Amniotic stem cell (primary cell): ENCODE results near the gene SOX18.

Source experiments
- DNase-seq: peaks from one replicate; lab custom pipeline; 2025; lab: John Stamatoyannopoulos, UW

Gene SOX18

DNA sequence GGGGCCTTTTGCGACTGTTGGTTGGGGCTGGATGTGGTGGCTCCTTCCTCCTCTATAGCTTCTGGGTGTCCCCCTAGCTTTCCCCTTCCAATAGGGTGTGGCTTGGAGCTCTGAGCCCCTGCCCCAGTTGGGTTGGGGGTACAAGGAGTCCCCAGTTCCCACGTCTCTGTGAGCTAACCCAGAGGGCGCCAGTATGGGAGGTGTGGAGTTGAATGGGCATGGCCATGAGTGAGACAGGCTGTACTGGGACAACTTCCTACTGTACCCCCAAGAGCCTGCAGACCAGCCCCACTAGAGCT, 12.3 kb downstream of the SOX18 start:
- no peak for DNase-seq

DNA sequence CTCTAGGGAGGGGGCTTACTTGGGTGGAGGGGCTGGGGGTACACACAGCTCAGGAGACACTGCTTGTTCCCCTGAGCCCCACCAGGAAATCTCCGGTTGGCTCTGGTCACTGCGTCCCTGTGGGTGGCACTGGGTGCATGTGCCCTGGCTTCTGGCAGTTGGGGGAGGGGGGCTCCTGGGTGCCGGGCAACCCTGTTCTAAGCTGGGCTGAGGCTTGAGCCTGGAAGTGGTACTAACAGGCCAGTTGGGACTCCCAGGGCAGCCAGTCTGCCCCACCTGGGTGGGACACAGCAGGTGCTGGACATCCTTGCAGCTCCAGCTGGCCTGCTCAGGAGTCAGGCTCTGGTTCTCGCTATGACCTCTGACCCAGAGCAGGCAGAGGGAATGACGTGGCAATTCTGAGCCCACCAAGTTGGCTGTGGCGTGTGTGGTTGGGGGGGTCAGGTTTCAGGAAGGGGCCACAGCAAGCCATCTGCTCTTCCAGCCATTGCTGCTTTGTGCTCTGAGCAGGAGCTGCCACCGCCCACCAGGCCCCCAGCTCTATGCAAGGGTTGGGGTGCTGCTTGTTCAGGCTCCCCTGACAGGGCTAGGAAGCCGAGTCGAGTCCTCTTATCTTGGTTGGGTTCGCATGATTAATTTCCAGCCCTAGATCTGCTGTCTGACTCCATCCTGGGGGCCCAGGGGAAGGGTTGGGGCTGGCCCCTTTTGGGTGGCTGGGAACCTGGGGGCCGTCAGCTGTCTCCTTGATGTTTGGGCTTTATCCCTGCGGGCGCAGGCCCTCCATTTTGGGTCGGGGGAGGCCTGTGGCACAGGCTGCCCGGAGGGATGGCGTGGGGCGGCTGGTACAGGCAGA, 12.9 kb downstream of the SOX18 start:
- DNase-seq, result no peak

- DNase-seq, result no peak
Measured at GRCh38 chr20:64035933-64036345, 13.5 kb downstream of the SOX18 start, which contains the start of gene C20orf204. Gene C20orf204 (plus strand): TSS chr20:64036182. CDS start chr20:64036324, 142 bp downstream.

DNA sequence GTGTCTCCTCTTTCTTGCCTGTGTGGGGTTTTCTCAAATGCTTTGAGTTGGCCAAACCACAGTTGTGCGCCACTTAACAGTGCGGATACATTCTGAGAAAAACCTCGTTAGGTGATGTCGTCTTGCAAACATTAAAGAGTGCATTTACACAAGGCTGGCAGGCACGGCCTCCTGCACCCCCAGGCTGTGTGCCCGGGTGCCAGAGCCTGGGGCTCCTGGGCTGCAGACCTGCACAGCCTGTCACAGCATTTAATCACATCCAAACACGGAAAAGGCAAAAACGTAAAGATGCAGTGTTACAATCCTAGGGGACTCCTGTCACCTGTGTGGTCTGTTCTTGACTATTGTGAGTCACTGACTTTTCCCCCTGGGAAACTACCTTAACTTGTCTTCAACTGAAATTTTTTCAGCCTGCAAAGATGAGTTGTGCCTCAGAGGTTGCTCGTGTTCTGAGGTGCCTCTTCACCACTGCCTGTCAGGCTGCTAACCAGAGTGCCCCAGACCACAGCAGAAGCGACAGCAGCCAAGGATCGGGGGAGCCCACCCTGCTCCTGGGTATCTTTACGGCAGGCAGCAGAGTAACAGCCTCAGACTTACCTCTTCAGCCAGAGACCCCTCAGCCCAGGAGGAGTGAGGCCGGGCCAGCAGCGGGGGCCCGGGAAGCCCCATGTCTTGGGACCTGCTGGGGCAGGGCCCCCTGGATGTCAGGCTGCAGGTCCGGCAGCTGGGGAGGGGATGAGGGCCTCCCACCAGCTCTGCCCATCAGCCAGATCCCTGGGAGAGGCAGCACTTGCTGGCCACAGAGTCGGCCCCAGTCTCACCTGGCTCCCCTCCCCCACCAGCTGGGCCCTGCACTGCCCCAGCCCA, 14.1 kb downstream of the SOX18 start:
- no peak for DNase-seq

DNA sequence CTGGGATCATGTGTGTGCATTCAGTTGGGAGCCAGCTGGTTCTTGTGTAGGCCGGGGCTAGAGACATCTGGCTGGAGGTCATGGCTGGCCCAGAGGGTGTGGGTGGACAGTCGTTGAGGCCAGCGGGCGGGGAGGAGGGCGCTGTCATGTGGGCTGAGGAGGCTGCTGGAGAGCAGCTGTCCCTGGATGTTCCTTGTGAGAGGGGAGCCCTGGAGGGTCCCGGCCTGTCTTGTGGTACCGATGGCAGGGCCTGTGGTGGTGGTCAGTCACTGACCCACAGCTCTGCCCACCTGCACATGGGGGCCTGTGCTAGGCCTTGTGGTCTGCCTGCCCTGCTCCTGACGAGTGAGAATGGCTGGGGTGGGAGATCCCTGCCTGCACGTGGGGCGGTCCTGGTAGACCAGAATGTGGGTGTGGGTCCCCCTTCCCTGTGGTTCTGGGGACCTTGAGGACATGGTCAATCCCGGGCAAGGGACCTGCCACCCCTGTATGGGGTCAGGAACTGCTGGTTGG, 15.4 kb downstream of the SOX18 start:
- no peak for DNase-seq

DNA sequence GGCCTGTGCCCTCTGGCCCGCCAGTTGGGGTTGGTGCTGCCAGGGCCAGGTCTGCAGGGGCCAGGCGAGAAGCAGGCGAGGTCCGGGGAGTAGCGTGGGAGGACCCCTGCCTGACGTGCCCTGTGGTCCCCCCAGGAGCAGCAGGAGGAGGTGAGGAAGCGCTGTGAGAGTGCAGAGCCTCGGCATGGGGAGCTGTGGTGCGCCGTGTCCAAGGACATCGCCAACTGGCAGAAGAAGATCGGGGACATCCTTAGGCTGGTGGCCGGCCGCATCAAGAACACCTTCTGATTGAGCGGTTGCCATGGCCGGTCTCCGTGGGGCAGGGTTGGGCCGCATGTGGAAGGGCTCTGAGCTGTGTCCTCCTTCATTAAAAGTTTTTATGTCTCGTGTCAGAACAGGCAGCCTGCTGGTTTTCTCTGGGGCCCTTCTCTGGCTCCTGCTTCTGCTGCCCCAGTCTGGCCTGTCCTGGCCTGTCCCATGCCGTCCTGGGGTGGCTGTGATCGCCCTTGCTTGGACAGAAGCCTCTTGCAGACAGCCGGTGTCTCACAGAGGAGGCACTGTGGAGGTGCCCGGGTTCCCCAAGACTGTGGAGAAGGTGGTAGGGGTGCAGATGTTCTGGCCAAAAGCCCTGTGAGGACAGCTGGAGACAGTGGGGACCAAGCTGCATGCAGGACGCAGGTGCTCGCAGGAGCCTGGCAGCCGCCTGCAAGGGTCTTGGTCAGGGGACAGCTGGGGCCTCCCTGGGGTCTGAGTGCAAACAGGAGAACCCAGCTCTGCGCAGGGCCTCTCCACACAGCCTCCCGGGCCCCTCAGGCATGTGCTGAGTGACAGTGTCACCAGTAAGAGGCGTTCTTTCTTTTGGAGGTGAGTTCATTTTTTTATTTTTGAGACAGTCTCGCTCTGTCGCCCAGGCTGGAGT, 16.5 kb downstream of the SOX18 start:
- DNase-seq, result no peak

DNA sequence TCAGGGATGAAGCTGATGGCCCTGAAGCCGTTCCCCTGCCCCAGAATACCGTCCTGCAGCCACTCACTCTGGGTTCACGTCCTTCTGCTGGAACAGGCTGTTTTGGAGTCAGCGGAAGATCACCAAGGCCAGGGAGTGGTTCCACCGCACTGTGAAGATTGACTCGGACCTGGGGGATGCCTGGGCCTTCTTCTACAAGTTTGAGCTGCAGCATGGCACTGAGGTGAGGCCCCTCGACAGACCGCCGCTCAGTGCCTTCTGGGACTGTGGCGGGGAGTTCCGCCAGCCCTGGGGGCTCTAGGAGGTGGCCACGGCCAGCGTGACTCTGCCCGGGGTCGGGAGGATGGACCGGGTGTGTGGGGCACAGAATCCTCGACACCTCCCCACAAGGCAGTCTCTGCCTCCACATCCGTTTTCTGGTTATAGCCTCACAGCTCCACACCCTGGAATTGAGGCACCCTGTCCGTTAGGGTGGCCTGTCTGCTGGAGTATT, 17.6 kb downstream of the SOX18 start:
- no peak for DNase-seq

- DNase-seq, result no peak
Measured at GRCh38 chr20:64030371-64031134, 18.9 kb downstream of the SOX18 start.

DNA sequence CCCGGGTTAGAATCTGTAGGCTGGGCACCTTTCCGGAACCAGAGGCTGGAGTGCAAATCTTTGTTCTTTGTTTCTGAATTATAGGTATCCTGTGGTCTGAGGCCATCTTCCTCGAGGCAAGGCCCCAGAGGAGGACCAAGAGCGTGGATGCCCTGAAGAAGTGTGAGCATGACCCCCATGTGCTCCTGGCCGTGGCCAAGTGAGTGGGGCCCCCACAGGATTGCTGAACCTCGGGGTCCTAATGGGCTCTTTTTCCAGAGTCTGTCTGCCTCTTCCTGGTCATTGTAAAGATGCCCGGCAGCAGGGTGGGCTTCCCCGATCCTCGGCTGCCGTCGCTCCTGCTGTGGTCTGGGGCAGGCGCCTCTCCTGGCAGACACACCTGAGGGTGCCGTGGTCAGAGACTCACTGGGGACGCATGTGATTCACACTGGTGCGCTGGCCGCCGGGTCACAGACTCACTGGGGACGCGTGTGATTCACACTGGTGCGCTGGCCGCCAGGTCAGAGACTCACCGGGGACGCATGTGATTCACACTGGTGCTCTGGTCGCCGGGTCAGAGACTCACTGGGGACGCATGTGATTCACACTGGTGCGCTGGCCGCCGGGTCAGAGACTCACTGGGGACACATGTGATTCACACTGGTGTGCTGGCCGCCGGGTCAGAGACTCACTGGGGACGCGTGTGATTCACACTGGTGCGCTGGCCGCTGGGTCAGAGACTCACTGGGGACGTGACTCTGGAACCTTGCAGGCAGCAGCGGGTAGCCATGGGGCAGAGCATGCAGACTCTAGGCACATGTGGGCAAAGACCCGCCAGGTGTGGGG, 19.9 kb downstream of the SOX18 start:
- no peak for DNase-seq

DNA sequence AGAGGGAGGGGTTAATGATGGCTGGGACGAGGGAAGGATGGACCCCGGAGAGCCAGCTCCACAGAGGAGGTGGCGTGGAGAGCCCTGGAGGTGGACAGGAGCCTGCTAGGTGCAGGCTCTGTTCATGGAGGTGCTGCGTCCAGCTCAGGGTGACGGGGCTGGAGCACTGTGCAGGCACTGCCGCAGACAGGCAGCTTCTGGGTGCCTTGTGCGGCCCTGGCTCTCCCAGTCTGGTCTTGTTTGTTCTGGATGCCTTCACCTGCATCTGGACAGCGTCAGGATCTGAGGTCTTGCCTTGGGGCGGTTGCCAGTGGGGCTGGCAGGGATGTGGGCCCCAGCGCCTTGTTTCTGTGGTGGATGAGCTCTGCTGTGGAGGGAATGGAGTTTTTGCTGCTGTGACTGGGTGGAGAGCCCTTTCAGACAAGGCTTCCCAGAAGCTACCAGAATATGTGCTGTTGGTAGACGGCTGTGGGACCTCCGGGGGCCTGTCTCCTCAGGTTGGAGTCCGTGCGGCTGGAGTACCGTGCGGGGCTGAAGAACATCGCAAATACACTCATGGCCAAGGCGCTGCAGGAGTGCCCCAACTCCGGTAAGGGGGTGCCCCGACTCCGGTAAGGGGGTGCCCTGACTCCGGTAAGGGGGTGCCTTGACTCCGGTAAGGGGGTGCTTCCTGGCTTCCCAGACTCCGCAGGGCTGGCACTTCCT, 21.3 kb downstream of the SOX18 start:
- DNase-seq, result no peak

DNA sequence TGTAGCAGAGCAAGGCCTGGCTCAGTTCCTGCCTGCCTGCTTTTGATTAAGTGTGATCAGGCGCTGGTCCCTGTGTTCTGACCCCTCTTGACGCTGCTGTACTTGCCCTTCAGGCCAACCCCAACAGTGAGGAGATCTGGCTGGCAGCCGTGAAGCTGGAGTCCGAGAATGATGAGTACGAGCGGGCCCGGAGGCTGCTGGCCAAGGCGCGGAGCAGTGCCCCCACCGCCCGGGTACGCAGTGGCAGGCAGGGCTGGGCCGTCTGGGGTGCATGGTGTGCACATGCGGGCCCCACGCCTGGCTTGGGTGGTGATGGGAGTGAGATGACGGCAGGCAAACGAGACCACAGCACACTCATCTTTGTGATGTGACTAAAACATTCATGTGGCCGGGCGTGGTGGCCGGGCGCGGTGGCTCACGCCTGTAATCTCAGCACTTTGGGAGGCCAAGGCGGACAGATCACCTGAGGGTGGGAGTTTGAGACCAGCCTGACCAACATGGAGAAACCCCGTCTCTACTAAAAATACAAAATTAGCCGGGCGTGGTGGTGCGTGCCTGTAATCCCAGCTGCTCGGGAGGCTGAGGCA, 23.5 kb downstream of the SOX18 start:
- no peak for DNase-seq

DNA sequence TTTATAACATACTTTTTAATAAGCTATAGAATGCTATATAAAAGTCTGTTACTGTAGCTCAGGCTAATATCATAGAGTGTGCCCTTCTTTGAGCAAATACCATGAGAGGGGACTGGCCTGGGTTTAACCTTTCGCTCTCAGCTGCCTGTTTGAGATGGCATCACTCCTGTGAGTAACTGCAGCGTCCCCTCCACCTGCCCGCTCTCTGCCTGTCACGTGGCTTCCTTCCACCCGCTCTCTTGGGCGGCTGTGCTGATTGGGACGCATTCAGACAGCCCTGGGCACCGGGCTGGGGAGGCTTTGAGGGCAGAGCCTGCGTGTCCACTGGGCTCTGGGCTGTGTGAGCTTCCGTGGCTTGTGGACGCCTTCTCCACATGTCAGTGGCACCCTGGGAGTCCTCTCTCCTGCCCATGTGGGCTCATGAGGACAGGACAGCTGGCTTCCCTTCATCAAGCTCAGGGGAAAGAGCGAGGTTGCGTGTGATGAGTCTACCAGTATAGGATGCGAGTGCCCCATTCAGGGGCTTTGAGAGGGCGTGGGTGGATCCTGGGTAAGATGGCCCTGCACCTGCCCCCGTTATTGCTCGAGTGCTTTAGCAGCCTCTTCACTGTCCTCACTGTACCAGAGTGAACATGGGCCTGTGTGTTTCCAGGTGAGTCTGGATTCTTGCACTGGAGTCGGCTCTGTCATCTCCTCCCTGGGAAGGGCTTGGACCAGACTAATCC, 24.2 kb downstream of the SOX18 start:
- no peak for DNase-seq

DNA sequence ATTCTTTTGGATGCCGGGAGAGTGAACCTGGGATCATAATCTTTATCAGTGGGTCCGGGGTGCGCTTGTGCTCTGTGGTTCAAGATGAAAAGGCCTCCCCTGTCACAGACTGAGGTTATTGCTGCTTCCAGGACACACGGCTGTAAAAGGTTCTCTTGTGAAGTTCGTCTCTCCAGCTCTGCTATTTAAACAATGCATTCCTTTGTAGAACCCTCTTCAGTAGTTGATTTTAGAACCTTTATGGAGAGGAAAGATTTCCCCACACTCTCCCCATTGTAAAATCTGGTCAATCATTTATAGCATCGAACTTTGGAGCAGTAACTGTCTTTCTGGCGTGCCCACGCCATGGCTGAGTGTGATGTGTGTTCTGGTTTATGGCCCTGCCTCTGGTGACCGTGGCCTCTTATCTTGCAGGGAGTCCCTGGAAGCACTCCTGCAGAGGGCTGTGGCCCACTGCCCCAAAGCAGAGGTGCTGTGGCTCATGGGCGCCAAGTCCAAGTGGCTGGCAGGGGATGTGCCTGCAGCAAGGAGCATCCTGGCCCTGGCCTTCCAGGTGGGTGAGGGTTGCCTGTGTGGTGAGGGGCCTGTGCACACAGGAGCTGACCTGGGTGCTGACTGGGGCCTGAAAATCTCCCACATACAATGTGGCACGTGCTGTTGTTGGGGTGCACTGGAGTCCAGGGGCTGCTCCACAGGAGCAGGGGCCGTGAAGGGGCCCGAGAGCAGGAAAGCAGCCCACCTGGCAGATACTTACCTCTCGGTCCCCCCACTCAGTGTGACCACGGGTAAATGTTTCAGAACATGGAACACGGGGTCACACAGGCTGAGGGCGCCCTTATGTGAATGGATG, 25.1 kb downstream of the SOX18 start:
- no peak for DNase-seq

DNA sequence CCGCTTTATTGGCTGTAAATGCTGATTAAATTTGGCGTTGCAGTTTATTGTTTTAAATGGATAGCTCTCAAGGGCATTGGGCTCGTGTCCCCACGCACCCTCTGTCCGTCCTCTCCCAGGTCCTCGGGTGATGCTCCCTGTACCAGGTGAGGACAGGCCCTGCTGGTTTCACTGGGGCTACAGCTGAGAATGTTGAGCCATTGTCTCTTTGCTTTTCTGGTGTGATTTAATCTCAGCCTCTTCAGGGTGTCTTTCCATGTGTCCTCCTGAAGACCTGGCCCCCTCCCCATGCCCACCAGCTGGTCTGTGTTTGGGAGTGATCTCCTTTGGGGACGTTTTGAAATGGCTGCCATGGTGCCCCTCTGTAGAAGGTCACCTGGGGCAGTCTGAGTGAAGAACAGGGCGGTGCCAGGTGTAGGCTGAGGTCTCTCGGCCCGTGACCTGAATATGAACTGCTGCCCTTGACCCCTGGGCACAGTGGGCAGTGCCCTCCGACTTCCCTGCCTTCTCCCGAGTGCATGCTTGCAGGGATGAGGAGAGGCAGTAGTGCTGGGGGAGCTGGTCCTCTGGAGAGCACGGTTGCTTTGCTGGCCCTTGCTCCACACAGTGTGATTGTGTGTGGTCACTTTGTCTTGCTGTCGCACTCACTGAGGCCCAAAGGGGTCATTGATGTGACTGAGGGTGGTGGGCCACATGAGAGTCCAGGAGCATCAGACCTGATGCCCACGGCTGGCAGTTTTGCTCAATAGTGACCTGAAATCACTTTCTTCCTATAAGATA, 25.9 kb downstream of the SOX18 start:
- no peak for DNase-seq

GRCh38 chr20:64022671-64023360, 26.6 kb downstream of the SOX18 start:
- DNase-seq, result no peak
